Esophagus squamous epithelium (tissue), 5 donors: Measurements from ENCODE around the gene STYXL1. TPM values are rescaled to one million over a fixed set of nuclear protein-coding genes. Genes with fewer than 3 reads are reported as not detected.

Experiments used
- DNase-seq: peaks from one replicate; lab custom pipeline; 2025; lab: John Stamatoyannopoulos, UW
- H3K27ac ChIP-seq, 4 donors: fragments of 200-600 bp; sonication (generic); one replicate each; pipeline ENCODE4 v1.5.1; 2016 to 2019; ENCODE audit warnings: mild to moderate bottlenecking in 1 of 4
- H3K27me3 ChIP-seq, 4 donors: fragments of 200-600 bp; sonication (generic); 1 replicate in 3 of 4; 2 replicates in 1 of 4; pipeline versions ENCODE4 v1.5.1 to v1.6.0; 2017 to 2021; ENCODE audit warnings: antibody characterized with exemption in 1 of 4
- H3K36me3 ChIP-seq, 3 donors: fragments of 200-600 bp; sonication (generic); one replicate each; pipeline ENCODE4 v1.5.1; 2016 to 2019
- H3K4me1 ChIP-seq, 3 donors: fragments of 200-600 bp; sonication (generic); one replicate each; pipeline ENCODE4 v1.5.1; 2017 to 2019
- H3K4me3 ChIP-seq, 4 donors: fragments of 200-600 bp; sonication (generic); 1 replicate in 3 of 4; 2 replicates in 1 of 4; pipeline ENCODE4 v1.5.1; 2016 to 2019; ENCODE audit warnings: mild to moderate bottlenecking in 2 of 4, moderate library complexity in 1 of 4
- H3K9me3 ChIP-seq, 3 donors: fragments of 200-600 bp; sonication (generic); one replicate each; pipeline ENCODE4 v1.5.1; 2016 to 2019
- POLR2A ChIP-seq, 4 donors: fragments of 450-650 bp; IDR thresholded peaks; one replicate each; pipeline ENCODE4 v1.6.1; 2017; ENCODE audit warnings: antibody characterized with exemption in 4 of 4, mild to moderate bottlenecking in 4 of 4, moderate library complexity in 3 of 4
- WGBS, 2 donors: methylation state at CpG; one replicate each; pipeline ENCODE4 v1.1.5; 2018; 5-methylcytosine and 5-hydroxymethylcytosine counted together
- intact Hi-C: fragments of 100-400 bp; cut with DNase I; formaldehyde crosslinking; loops from one replicate; pipeline ENCODE4 v1.15.0; 2022
- total RNA-seq, 4 donors: library from RNA; depleted of rRNA; stranded (reverse); fragments of >200 nt; gene quantifications; one replicate each; pipeline ENCODE4 v1.1.0, GENCODE V29; 2016
- TF ChIP-seq, protein P1 (sequence below), 6 experiments: fragments of 450-650 bp in 4 of 6; fragments of 200-600 bp in 2 of 6; sonication (generic) in 2 of 6; IDR thresholded peaks; one replicate each; pipeline ENCODE4 v1.5.1; 2016 to 2019; ENCODE audit warnings: antibody characterized with exemption in 6 of 6, mild to moderate bottlenecking in 4 of 6, moderate library complexity in 4 of 6
- donor health status: DM: yes; HTN: yes; CAD: no.

Gene STYXL1
- total RNA-seq, 4 donors from 2014 or later = 19.3 to 45.7 (median 32.2) TPM

DNA sequence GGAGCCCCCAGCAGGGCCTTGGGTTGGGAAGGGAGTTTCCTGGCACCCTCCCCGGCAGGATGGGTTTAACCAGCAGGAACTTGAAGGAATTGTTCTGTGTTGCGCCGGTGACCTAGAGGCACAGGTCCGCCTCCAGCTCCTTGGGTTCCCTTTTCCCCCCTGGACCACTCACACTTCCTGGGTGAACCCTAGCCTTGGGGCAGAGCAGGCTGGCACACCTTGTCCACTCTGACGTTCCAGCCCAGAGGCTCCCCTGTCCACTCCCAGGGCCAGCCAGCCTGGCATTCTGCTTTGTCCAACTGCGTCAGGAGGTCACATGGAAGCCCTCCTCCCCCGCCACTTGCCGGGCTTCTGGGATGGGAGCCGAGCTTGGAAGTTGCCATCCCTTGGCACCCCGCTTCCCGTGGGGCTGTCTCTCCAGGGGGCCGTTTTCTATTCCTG lies 79.2 kb downstream of the STYXL1 start:
- TF ChIP-seq, protein P1, sequence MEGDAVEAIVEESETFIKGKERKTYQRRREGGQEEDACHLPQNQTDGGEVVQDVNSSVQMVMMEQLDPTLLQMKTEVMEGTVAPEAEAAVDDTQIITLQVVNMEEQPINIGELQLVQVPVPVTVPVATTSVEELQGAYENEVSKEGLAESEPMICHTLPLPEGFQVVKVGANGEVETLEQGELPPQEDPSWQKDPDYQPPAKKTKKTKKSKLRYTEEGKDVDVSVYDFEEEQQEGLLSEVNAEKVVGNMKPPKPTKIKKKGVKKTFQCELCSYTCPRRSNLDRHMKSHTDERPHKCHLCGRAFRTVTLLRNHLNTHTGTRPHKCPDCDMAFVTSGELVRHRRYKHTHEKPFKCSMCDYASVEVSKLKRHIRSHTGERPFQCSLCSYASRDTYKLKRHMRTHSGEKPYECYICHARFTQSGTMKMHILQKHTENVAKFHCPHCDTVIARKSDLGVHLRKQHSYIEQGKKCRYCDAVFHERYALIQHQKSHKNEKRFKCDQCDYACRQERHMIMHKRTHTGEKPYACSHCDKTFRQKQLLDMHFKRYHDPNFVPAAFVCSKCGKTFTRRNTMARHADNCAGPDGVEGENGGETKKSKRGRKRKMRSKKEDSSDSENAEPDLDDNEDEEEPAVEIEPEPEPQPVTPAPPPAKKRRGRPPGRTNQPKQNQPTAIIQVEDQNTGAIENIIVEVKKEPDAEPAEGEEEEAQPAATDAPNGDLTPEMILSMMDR (IDR thresholded peaks at IDR 0.05) = no peak
- no peak for TF ChIP-seq POLR2A (IDR thresholded peaks at IDR 0.05)
- no peaks in the 10 kb centered on the region for H3K27me3 ChIP-seq
- WGBS, 2 donors = 92 to 93% methylated on average over 5 to 6 of the region's 12 CpGs
- H3K4me1 ChIP-seq = peaks cover 0 to 83% (median 45%) of the 10 kb centered on the region in 3 donors
- H3K27ac ChIP-seq = peak overlapping the region; percentile 70 to 90 (median 84)
- intact Hi-C loops = no loop called here
- no peaks in the 10 kb centered on the region for H3K9me3 ChIP-seq
- no peak for DNase-seq
- peak overlapping the region in 1 of 4 donors; percentile 24 for H3K4me3 ChIP-seq
- H3K36me3 ChIP-seq = peaks cover 0 to 63% (median 0%) of the 10 kb centered on the region in 3 donors

DNA sequence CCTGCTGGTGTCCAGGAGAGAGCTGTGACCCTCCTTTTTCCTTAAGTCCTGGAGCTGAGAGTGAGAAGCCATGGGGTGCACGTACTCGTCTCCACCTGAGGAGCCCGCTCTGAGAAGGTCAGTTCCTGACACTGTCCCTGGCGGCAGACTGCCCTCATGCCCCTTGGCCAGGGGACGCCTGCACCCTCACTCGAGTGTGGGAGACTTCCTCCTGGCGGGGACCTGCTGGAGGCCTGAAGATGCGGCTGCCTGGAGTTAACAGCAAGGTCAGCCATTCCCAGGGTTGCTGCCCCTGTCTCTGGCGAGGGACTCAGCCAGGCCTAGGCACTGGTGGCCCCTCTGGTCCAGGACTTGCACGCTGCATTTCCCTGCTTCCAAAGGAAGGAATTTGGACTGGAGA lies 79.8 kb downstream of the STYXL1 start:
- no peak for DNase-seq
- Histone ChIP-seq H3K27ac (peak overlapping the region; percentile 70 to 90 (median 84)), H3K27me3 (no peaks in the 10 kb centered on the region), H3K4me3 (peak overlapping the region in 2 of 4 donors; percentile 18 to 24), H3K9me3 (no peaks in the 10 kb centered on the region), H3K4me1 (peaks cover 0 to 89% (median 45%) of the 10 kb centered on the region in 3 donors), H3K36me3 (peaks cover 0 to 63% (median 0%) of the 10 kb centered on the region in 3 donors)
- intact Hi-C loops = no loop called here
- 84% methylated on average over 4 of the region's 10 CpGs; no CpG with 5 or more reads in 1 of the 2 donors for WGBS, 2 donors
- TF ChIP-seq, protein P1 (IDR thresholded peaks at IDR 0.05) = no peak
- TF ChIP-seq POLR2A (IDR thresholded peaks at IDR 0.05) = no peak

DNA sequence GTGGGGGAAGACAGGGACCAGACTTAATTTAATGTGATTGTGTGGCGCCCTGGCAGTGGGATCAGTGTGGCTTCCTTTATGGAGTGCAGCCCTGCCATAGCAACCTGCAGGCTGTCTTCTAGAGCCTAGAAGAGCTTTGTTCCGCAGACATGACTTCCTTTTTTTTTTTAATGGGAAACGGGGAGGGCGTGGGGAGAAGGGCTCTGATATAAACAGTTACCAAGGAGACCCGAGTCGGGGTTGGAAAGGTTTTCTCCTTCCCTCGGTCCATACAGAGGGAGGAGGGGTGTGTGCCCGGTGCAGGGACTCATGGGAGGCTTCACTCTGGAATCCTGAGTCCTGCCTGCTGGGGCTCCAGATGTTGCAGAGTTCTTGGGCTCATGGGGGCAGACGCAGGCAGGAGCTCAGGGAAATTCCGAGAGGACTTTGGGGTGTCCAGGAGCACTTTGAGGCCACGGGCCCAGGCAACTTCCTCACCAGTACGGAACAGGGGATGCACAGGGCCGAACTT lies 80.3 kb downstream of the STYXL1 start:
- DNase-seq = no peak
- TF ChIP-seq POLR2A (IDR thresholded peaks at IDR 0.05) = no peak
- TF ChIP-seq, protein P1 (IDR thresholded peaks at IDR 0.05) = no peak
- intact Hi-C loops = no loop called here
- Histone ChIP-seq H3K9me3 (no peaks in the 10 kb centered on the region), H3K4me1 (peaks cover 0 to 89% (median 46%) of the 10 kb centered on the region in 3 donors), H3K4me3 (peak overlapping the region in 2 of 4 donors; percentile 18 to 24), H3K27me3 (no peaks in the 10 kb centered on the region), H3K27ac (peak overlapping the region; percentile 70 to 90 (median 84)), H3K36me3 (peaks cover 0 to 63% (median 0%) of the 10 kb centered on the region in 3 donors)
- 43 to 60% methylated on average over 6 to 10 of the region's 13 CpGs for WGBS, 2 donors

DNA sequence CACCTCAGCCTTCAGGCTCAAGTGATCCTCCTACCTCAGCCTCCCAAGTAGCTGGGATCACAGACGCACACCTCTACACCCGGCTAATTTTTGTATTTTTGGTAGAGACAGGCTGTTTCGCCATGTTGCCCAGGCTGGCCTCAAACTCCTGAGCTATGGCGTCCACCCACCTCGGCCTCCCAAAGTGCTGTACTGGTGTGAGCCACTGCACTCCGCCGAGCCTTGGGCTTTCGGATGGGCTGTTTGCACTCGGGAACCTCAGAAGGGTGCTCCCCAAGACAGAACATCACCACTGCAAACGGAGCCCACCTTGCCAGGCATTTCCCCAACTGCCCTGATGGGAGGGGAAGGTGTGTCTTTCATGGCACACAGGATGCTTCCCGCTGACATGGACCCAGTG lies 80.7 kb downstream of the STYXL1 start:
- Histone ChIP-seq H3K27ac (peak overlapping the region; percentile 70 to 90 (median 84)), H3K27me3 (no peaks in the 10 kb centered on the region), H3K4me3 (no peak overlapping the region), H3K9me3 (no peaks in the 10 kb centered on the region), H3K36me3 (peaks cover 0 to 63% (median 0%) of the 10 kb centered on the region in 3 donors), H3K4me1 (peaks cover 0 to 89% (median 49%) of the 10 kb centered on the region in 3 donors)
- TF ChIP-seq POLR2A (IDR thresholded peaks at IDR 0.05) = no peak
- TF ChIP-seq, protein P1 (IDR thresholded peaks at IDR 0.05) = no peak
- WGBS, 2 donors = 86 to 90% methylated on average over 4 to 7 of the region's 11 CpGs
- intact Hi-C loops = no loop called here
- no peak for DNase-seq

DNA sequence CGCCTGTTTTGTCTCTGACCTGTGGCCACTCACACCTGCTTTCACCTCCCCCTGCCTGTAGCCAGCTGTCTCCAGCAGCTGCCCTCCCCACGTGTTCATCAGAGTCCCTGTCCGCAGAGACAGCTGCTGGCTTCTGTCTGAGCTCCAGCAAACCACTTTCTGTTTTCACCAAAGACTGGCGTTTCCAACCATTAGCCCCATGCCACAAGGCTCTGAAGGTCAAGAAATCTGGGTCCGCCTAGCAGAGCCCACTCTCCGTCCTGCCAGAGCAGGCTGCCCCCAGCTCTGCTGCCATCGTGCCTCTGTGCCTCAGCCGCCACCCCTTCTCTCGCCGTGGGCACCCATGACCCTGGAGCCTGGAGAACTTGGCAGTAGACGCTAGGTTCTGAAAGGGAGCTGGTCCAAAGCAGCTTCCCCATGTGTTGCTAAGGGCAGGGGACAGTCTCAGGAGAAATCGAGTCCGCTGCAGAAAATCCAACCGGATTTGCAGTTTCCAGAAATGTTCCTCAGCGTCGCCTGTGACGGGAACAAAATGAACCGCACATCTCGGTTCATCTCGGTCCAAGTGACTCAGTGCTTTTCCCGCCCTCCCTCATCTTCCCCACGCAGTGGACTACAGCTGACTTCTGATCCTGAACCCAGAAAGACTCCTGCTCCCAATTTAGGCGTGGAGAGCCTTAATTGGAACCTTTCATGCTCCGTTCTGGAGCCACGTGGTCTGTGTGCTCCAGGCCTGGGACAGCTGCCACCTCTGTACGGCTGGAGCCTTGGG lies 81.4 kb downstream of the STYXL1 start:
- H3K4me1 ChIP-seq = peaks cover 0 to 89% (median 42%) of the 10 kb centered on the region in 3 donors
- intact Hi-C loops = no loop called here

More for the DNA sequence above, 81.4 kb downstream of the STYXL1 start:
- Histone ChIP-seq H3K27me3 (no peaks in the 10 kb centered on the region), H3K27ac (peak overlapping the region; percentile 70 to 90 (median 84)), H3K4me3 (peak overlapping the region in 2 of 4 donors; percentile 13 to 42), H3K9me3 (no peaks in the 10 kb centered on the region), H3K36me3 (peaks cover 0 to 64% (median 0%) of the 10 kb centered on the region in 3 donors)
- TF ChIP-seq, protein P1 (IDR thresholded peaks at IDR 0.05) = no peak
- no peak for TF ChIP-seq POLR2A (IDR thresholded peaks at IDR 0.05)
- 63 to 73% methylated on average over 18 to 22 of the region's 26 CpGs for whole genome bisulfite sequencing, 2 donors
- no peak for DNase-seq
